Measurements from ENCODE around the gene TRIM43B.
"Not testable (repeated sequence)": the region's sequence is repeated elsewhere in the genome, so short reads cannot be mapped to it uniquely, and the experiment has no call there.

Gene TRIM43B

GRCh38 chr2:95433373-95433772 is 51.2 kb downstream of the TRIM43B start:
- DNase-seq, result not testable (repeated sequence)

GRCh38 chr2:95429748-95430467 is 54.6 kb downstream of the TRIM43B start:
- DNase-seq, result not testable (repeated sequence)

GRCh38 chr2:95427196-95427867 is 57.2 kb downstream of the TRIM43B start:
- DNase-seq, result not testable (repeated sequence)

Measured in femur (tissue), 1 donor.